NAMALWA (cell line): ENCODE data around the gene GRAMD1C.

Experiments used
- DNase-seq: peaks from one replicate; pipeline ENCODE4 v3.0.0-alpha.2; 2015; ENCODE audit warnings: low spot score

The GRAMD1C gene

GRCh38 chr3:113952921-113953320 is 114.3 kb downstream of the GRAMD1C start:
- DNase-seq, result no peak

GRCh38 chr3:113953677-113954076 is 115.1 kb downstream of the GRAMD1C start:
- no peak for DNase-seq

- DNase-seq, result no peak
These were observed 115.6 kb downstream of the GRAMD1C start for GRCh38 chr3:113954091-113954685.

- no peak for DNase-seq
These were observed 125.3 kb downstream of the GRAMD1C start for GRCh38 chr3:113963879-113964278.

DNA sequence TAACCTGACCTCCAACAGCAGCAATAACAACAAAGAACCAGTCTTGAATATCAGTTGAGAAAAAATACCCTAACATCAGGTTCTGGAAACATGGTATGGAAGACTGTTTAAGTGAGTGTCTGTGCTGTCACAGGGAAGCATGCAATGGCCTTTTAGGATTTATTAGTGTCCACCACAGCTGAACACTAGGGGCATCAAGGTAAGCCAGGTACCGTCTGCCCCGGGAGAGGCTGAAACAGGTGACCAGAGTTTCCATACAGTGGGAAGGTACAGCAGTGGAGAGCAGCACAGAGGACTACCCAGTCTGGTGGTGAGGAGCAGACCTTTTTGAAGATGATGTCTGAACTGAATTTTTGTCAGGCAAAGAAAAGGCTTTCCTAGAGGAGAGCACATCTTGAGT is 127.6 kb downstream of the GRAMD1C start:
- DNase-seq, result no peak

- no peak for DNase-seq
These were observed 130.4 kb downstream of the GRAMD1C start for GRCh38 chr3:113968986-113969385.

- no peak for DNase-seq
These were observed 139.2 kb downstream of the GRAMD1C start for GRCh38 chr3:113977822-113978221.

DNA sequence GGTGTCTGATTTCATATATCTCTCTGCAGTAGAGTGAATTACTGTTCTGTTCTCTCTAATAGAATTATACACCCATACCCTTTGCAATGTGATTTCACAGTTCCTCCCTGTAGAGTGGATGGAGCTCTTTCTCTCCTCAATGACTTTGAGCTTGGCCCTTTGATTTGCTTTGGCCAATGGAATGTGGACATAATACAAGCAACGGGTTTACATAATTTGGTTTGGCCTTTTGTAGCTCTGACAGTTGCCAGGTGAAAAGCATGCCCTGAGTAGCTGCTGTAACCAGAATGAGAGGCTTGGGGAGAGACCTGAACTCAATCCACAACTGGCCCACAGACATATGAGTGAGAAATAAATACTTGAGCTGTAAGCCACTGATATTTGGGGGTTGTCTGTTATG is 141.3 kb downstream of the GRAMD1C start:
- no peak for DNase-seq

- peak; percentile 24 for DNase-seq
These were observed 143.2 kb downstream of the GRAMD1C start for GRCh38 chr3:113981803-113982202.

DNA sequence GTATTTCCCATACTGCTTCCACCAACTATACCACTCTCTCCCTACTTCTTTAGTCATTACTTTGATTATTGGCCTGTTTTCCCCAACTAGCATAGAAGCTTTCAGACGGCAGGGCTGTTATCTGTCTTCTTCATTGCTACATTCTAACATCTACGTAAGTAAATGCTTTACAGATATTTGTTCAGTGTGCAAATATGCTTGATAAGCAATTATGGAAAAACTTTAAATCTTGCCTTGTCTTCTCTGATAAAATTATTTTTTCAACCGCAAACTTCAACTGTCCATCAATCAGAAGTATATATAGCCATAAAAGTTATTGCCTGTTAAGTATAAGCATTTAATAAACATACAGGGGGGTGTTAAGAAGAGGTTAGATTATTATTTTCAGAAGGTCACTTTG is 145.0 kb downstream of the GRAMD1C start:
- DNase-seq, result no peak

DNA sequence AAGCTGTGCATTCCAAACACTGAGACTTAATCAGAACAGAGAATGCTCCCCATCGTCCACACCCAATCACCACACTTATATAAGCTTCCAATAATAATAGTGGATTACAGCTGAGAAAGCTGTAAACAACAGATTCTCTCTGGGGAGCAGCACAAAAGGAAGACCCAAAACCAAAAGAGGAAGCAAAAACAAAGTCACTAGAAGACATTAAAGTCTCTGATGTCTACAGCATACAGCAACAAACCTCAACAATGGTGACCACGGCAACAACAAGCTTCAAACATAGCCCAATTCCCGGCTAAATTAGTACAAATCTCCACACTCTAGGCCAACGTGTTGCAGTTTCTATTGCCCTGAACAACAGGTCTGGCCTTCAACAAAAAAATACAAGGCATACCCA is 147.0 kb downstream of the GRAMD1C start:
- peak; percentile 71 for DNase-seq
